ENCODE data around the gene SLC35E1.
A peak's percentile ranks its signal among the peaks of the same experiment; 100 is the strongest.
"Not testable (repeated sequence)": the region's sequence is repeated elsewhere in the genome, so short reads cannot be mapped to it uniquely, and the experiment has no call there.

SLC35E1 gene

DNA sequence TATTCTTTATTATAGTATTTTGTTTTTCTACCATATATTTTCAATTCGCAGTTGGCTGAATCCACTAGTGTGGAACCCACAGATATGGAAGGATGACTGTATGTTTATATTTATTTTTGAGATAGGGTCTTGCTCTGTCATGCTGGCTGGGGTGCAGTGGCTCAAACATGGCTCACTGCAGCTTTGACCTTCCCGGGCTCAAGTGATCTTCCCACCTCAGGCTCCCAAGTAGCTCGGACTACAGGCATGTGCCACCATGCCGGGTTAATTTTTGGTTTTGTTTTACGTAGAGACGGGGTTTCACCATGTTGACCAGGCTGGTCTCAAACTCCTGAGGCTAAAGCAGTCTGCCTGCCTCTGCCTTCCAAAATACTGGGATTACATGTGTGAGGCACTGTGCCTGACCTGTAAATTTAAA, 9.6 kb downstream of the SLC35E1 start:
- DNase-seq (ENCODE audit: insufficient read length, low spot score): no peak
- FAIRE-seq: no peak
- TF ChIP-seq SPI1 (IDR thresholded peaks at IDR 0.05; ENCODE audit: low read depth, low read length) (no peak), TAF1 (IDR thresholded peaks at IDR 0.05; ENCODE audit: low read depth, low read length) (no peak), POLR2AphosphoS5 (IDR thresholded peaks at IDR 0.05; ENCODE audit: low read depth, low read length) (no peak), PAX5 (IDR thresholded peaks at IDR 0.05; ENCODE audit: insufficient read depth, low read length, severe bottlenecking) (no peak), POU2F2 (IDR thresholded peaks at IDR 0.05; ENCODE audit: low read depth, low read length) (no peak), POLR2A (IDR thresholded peaks at IDR 0.05; ENCODE audit: low read depth, low read length) (no peak)

DNA sequence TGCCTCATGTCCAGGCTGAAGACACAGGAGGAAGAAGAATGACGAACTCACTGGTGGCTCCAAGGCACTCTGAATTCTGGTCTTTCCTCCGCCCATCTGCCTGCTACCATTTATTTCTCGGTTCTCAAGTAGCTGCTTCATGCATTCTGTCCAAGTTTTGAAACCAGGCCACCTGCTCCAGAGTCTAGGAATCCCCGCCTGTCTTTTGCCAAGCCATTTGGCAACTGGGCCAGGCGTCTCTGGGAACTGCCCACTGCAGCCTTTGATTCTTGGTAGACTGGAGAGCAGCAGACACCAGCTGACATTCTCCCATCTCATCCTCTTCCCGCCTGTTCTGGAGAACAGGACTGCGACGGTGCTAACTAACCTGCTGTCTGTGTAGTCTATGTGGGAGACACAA, 10.8 kb downstream of the SLC35E1 start:
- TF ChIP-seq TAF1 (IDR thresholded peaks at IDR 0.05; ENCODE audit: low read depth, low read length): no peak
- no peak for TF ChIP-seq POLR2A (IDR thresholded peaks at IDR 0.05; ENCODE audit: low read depth, low read length)
- TF ChIP-seq POU2F2 (IDR thresholded peaks at IDR 0.05; ENCODE audit: low read depth, low read length): no peak
- no peak for TF ChIP-seq POLR2AphosphoS5 (IDR thresholded peaks at IDR 0.05; ENCODE audit: low read depth, low read length)
- TF ChIP-seq SPI1 (IDR thresholded peaks at IDR 0.05; ENCODE audit: low read depth, low read length): no peak
- TF ChIP-seq PAX5 (IDR thresholded peaks at IDR 0.05; ENCODE audit: insufficient read depth, low read length, severe bottlenecking): no peak
- DNase-seq (ENCODE audit: insufficient read length, low spot score) (no peak), FAIRE-seq (no peak)

- DNase-seq (ENCODE audit: insufficient read length, low spot score) (no peak), FAIRE-seq (no peak)
- no peak for TF ChIP-seq POLR2A (IDR thresholded peaks at IDR 0.05; ENCODE audit: low read depth, low read length)
- no peak for TF ChIP-seq SPI1 (IDR thresholded peaks at IDR 0.05; ENCODE audit: low read depth, low read length)
- TF ChIP-seq PAX5 (IDR thresholded peaks at IDR 0.05; ENCODE audit: insufficient read depth, low read length, severe bottlenecking): no peak
- TF ChIP-seq TAF1 (IDR thresholded peaks at IDR 0.05; ENCODE audit: low read depth, low read length): no peak
- TF ChIP-seq POU2F2 (IDR thresholded peaks at IDR 0.05; ENCODE audit: low read depth, low read length): no peak
Observed at GRCh38 chr19:16559780-16560276, 12.4 kb downstream of the SLC35E1 start.

DNA sequence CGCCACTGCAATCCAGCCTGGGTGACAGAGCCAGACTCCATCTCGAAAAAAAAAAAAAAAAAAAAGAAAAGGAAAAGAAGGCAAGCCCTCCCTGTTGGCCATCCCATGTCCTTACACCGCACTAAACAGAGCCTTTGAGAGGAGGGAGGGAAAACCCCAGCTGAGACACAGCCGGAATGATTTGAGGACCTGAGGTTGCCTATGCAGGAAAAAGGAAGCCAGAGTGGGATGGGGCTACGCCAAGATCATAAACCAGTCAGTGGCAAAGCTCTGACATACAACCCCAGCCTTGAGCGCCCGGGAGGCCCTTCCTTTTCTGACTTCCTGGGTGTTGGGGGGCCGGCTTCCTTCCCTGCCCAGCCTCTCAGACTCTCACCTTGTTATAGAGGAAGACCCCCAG, 17.4 kb downstream of the SLC35E1 start:
- TF ChIP-seq POLR2AphosphoS5 (IDR thresholded peaks at IDR 0.05; ENCODE audit: low read depth, low read length) (no peak), POLR2A (IDR thresholded peaks at IDR 0.05; ENCODE audit: low read depth, low read length) (no peak), TAF1 (IDR thresholded peaks at IDR 0.05; ENCODE audit: low read depth, low read length) (no peak), PAX5 (IDR thresholded peaks at IDR 0.05; ENCODE audit: insufficient read depth, low read length, severe bottlenecking) (no peak), SPI1 (IDR thresholded peaks at IDR 0.05; ENCODE audit: low read depth, low read length) (no peak), POU2F2 (IDR thresholded peaks at IDR 0.05; ENCODE audit: low read depth, low read length) (no peak)
- DNase-seq (ENCODE audit: insufficient read length, low spot score): no peak
- no peak for FAIRE-seq

GRCh38 chr19:16551902-16552301, 20.3 kb downstream of the SLC35E1 start:
- not testable (repeated sequence) for DNase-seq (ENCODE audit: insufficient read length, low spot score); FAIRE-seq

GRCh38 chr19:16548956-16549355, 23.3 kb downstream of the SLC35E1 start:
- DNase-seq (ENCODE audit: insufficient read length, low spot score) (no peak), FAIRE-seq (no peak)
- no peak for TF ChIP-seq POU2F2 (IDR thresholded peaks at IDR 0.05; ENCODE audit: low read depth, low read length)
- TF ChIP-seq POLR2AphosphoS5 (IDR thresholded peaks at IDR 0.05; ENCODE audit: low read depth, low read length): no peak
- TF ChIP-seq POLR2A (IDR thresholded peaks at IDR 0.05; ENCODE audit: low read depth, low read length): no peak
- no peak for TF ChIP-seq SPI1 (IDR thresholded peaks at IDR 0.05; ENCODE audit: low read depth, low read length)
- TF ChIP-seq TAF1 (IDR thresholded peaks at IDR 0.05; ENCODE audit: low read depth, low read length): no peak
- TF ChIP-seq PAX5 (IDR thresholded peaks at IDR 0.05; ENCODE audit: insufficient read depth, low read length, severe bottlenecking): no peak

GRCh38 chr19:16544473-16545231, 27.6 kb downstream of the SLC35E1 start:
- DNase-seq (ENCODE audit: insufficient read length, low spot score): no peak
- FAIRE-seq: no peak
- TF ChIP-seq SPI1 (IDR thresholded peaks at IDR 0.05; ENCODE audit: low read depth, low read length): peak; percentile 51
- TF ChIP-seq POLR2AphosphoS5 (IDR thresholded peaks at IDR 0.05; ENCODE audit: low read depth, low read length): no peak
- no peak for TF ChIP-seq POLR2A (IDR thresholded peaks at IDR 0.05; ENCODE audit: low read depth, low read length)
- no peak for TF ChIP-seq POU2F2 (IDR thresholded peaks at IDR 0.05; ENCODE audit: low read depth, low read length)

DNA sequence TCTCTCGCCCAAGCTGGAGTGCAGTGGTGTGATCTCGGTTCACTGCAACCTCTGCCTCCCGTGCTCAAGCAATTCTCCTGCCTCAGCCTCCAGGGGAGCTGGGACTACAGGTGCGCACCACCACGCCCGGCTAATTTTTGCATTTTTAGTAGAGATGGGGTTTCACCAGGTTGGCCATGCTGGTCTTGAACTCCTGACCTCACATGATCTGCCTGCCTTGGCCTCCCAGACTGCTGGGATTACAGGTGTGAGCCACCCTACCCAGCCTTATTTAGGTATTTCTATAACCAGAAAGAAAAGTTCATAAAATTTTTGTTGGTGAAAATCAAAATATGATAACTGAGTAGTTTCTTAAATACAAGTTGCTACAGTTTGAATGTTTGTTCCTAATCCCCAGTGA, 28.5 kb downstream of the SLC35E1 start:
- DNase-seq (ENCODE audit: insufficient read length, low spot score); FAIRE-seq: not testable (repeated sequence)

- TF ChIP-seq POU2F2 (IDR thresholded peaks at IDR 0.05; ENCODE audit: low read depth, low read length) (no peak), TAF1 (IDR thresholded peaks at IDR 0.05; ENCODE audit: low read depth, low read length) (no peak), PAX5 (IDR thresholded peaks at IDR 0.05; ENCODE audit: insufficient read depth, low read length, severe bottlenecking) (no peak), POLR2AphosphoS5 (IDR thresholded peaks at IDR 0.05; ENCODE audit: low read depth, low read length) (no peak), POLR2A (IDR thresholded peaks at IDR 0.05; ENCODE audit: low read depth, low read length) (no peak), SPI1 (IDR thresholded peaks at IDR 0.05; ENCODE audit: low read depth, low read length) (no peak)
- DNase-seq (ENCODE audit: insufficient read length, low spot score) (no peak), FAIRE-seq (no peak)
Observed at GRCh38 chr19:16542910-16543472, 29.2 kb downstream of the SLC35E1 start.

Data from GM12891 (cell line).